Heart left ventricle (tissue), 16 donors: Measurements from ENCODE around the gene CD300LG. TPM values are rescaled to one million over a fixed set of nuclear protein-coding genes. Genes with fewer than 3 reads are reported as not detected.
A peak's percentile ranks its signal among the peaks of the same experiment; 100 is the strongest.

Experiments used
- ATAC-seq, 4 donors: fragments of 200-7000 bp; cut with Tn5 transposase; one replicate each; pipeline ENCODE4 v1.9.1; 2020 to 2022; ENCODE audit warnings: moderate library complexity in 4 of 4, mild to moderate bottlenecking in 3 of 4, moderate number of reproducible peaks in 1 of 4
- DNase-seq, 5 donors: peaks; one replicate each; pipeline ENCODE4 v3.0.0-alpha.2; 2020
- H3K27ac ChIP-seq, 12 donors: fragments of 200-600 bp; sonication (generic) in 4 of 12; one replicate each; pipeline versions ENCODE4 v1.5.0 to v1.8.0; 2016 to 2022; ENCODE audit warnings: mild to moderate bottlenecking in 2 of 12
- H3K27me3 ChIP-seq, 9 donors: fragments of 200-600 bp; sonication (generic) in 2 of 9; one replicate each; pipeline versions ENCODE4 v1.5.1 to v1.8.0; 2016 to 2022; ENCODE audit warnings: mild to moderate bottlenecking in 3 of 9
- H3K36me3 ChIP-seq, 9 donors: fragments of 200-600 bp; sonication (generic) in 2 of 9; one replicate each; pipeline versions ENCODE4 v1.5.0 to v1.8.0; 2018 to 2022; ENCODE audit warnings: mild to moderate bottlenecking in 2 of 9
- H3K4me1 ChIP-seq, 12 donors: fragments of 200-600 bp; sonication (generic) in 4 of 12; one replicate each; pipeline versions ENCODE4 v1.5.0 to v1.8.0; 2016 to 2022; ENCODE audit warnings: mild to moderate bottlenecking in 3 of 12
- H3K4me3 ChIP-seq, 12 donors: fragments of 200-600 bp; sonication (generic) in 4 of 12; one replicate each; pipeline versions ENCODE4 v1.5.0 to v1.8.0; 2017 to 2022; ENCODE audit warnings: mild to moderate bottlenecking in 9 of 12, moderate library complexity in 4 of 12
- H3K9me3 ChIP-seq, 12 donors: fragments of 200-600 bp; sonication (generic) in 4 of 12; one replicate each; pipeline versions ENCODE4 v1.5.0 to v1.8.0; 2016 to 2022; ENCODE audit warnings: mild to moderate bottlenecking in 1 of 12
- CTCF ChIP-seq, 12 donors: fragments of 200-600 bp; sonication (generic) in 4 of 12; IDR thresholded peaks; one replicate each; pipeline versions ENCODE4 v1.5.0 to v1.8.0; 2018 to 2022; ENCODE audit warnings: antibody characterized with exemption in 12 of 12, mild to moderate bottlenecking in 5 of 12
- POLR2A ChIP-seq, 2 donors: fragments of 450-650 bp; IDR thresholded peaks; one replicate each; pipeline ENCODE4 v1.6.1; 2017; ENCODE audit warnings: antibody characterized with exemption in 2 of 2, mild to moderate bottlenecking in 2 of 2, moderate library complexity in 2 of 2
- WGBS, 4 donors: extraction: QIAGEN DNeasy Blood & Tissue Kit in 2 of 4; methylation state at CpG; one replicate each; pipeline versions ENCODE4 v1.1.5 to v1.1.7; 2013 to 2018; 5-methylcytosine and 5-hydroxymethylcytosine counted together
- intact Hi-C, 10 donors: fragments of 100-400 bp; cut with DNase I; formaldehyde crosslinking; loops; one replicate each; pipeline versions ENCODE4 v1.11.1 to v1.14.2; 2022
- polyA plus RNA-seq, 2 donors: library from polyadenylated mRNA; stranded (reverse); fragments of 200-250 nt; gene quantifications; one replicate each; pipeline ENCODE4 v1.2.3, GENCODE V29; 2013
- total RNA-seq, 9 donors: library from RNA; depleted of rRNA in 2 of 9; stranded (reverse); fragments of >200 nt in 2 of 9; fragmentation: NEBNext Ultra II Directional in 3 of 9; extraction: Animal tissue kit (Norgen Biotek cat#: 25700) in 3 of 9; gene quantifications; one replicate each; pipeline versions ENCODE4 v1.1.0 to v1.2.4, GENCODE V29; 2016 to 2023
- donor health status: ischemic (EF 13 %, LVEDD 7.1; RV severe dilation, severe dysfunction).
- donor health status: healthy with polysubstance abuse.
- donor health status: DM: no; HTN: yes; CAD: no.
- donor health status: DM: no; HTN: no; CAD: no.
- donor health status: ischemic (EF 25% LVEDD 6.9; RV normal size, moderate dysfunction).
- donor health status: ischemic (EF 25% LVEDD 5.7; RV mildly dilated, moderate dysfunction).
- donor health status: healthy.
- donor health status: DM: yes; HTN: yes; CAD: no.
- donor health status: ischemic (EF 35%, LVEDD 5.7; RV mildly dilated, moderate dysfunction).
- donor health status: nonischemic (EF 11% LVEDD 7.7; RV severe dilation, severe dysfunction).
- donor health status: DM: yes; HTN: yes; CAD: no.
- donor health status: PGD.
- donor health status: ischemic (EF 29% LVEDD 5.4; RV normal size, mild dysfunction).
- donor health status: nonischemic (EF 23%, LVEDD 6.1; RV moderate dilation, normal function).

Gene CD300LG
- total and polyA plus RNA-seq, 11 donors, result 7.3 to 85.8 (median 19.9) TPM

GRCh38 chr17:43877031-43877430, 30.1 kb downstream of the CD300LG start:
- no peaks in the 10 kb centered on the region for H3K9me3 ChIP-seq
- ATAC-seq (no peak), DNase-seq (no peak)
- peak overlapping the region in 1 of 12 donors; percentile 30 for H3K27ac ChIP-seq
- intact Hi-C loops, result loop anchor here in 1 of 10 donors (10.0 kb wide), 1 partner anchor 118 kb away; no protein-coding TSS in a partner anchor
- no peak overlapping the region for H3K4me3 ChIP-seq
- no peak for TF ChIP-seq CTCF (IDR thresholded peaks at IDR 0.05)
- no peak for TF ChIP-seq POLR2A (IDR thresholded peaks at IDR 0.05)
- H3K36me3 ChIP-seq, result peaks cover 0 to 27% (median 3%) of the 10 kb centered on the region in 9 donors
- no peaks in the 10 kb centered on the region for H3K27me3 ChIP-seq
- H3K4me1 ChIP-seq, result peaks cover 0 to 42% (median 9%) of the 10 kb centered on the region in 12 donors
- WGBS, 4 donors, result 74 to 81% (median 78%) methylated on average over 6 to 7 of the region's 7 CpGs

GRCh38 chr17:43877451-43878155, 30.6 kb downstream of the CD300LG start:
- TF ChIP-seq POLR2A (IDR thresholded peaks at IDR 0.05) (no peak), CTCF (IDR thresholded peaks at IDR 0.05) (no peak)
- WGBS, 4 donors, result 94 to 99% (median 97%) methylated on average over 10 of the region's 10 CpGs
- intact Hi-C loops, result loop anchor here in 2 of 10 donors (2.0 to 10.0 kb wide), 2 partner anchors 117 kb away; no protein-coding TSS in a partner anchor
- peaks cover 0 to 30% (median 3%) of the 10 kb centered on the region in 9 donors for H3K36me3 ChIP-seq
- peak overlapping the region in 2 of 12 donors; percentile 12 to 13 for H3K27ac ChIP-seq
- no peak overlapping the region for H3K4me3 ChIP-seq
- DNase-seq (no peak), ATAC-seq (no peak)
- no peaks in the 10 kb centered on the region for H3K27me3 ChIP-seq
- H3K4me1 ChIP-seq, result peaks cover 0 to 38% (median 8%) of the 10 kb centered on the region in 12 donors
- H3K9me3 ChIP-seq, result no peaks in the 10 kb centered on the region

- H3K4me3 ChIP-seq, result no peak overlapping the region
- H3K9me3 ChIP-seq, result no peaks in the 10 kb centered on the region
- intact Hi-C loops, result loop anchor here in 2 of 10 donors (2.0 to 10.0 kb wide), 2 partner anchors 116 kb away; no protein-coding TSS in a partner anchor
- peaks cover 0 to 30% (median 3%) of the 10 kb centered on the region in 9 donors for H3K36me3 ChIP-seq
- peaks cover 0 to 29% (median 7%) of the 10 kb centered on the region in 12 donors for H3K4me1 ChIP-seq
- H3K27ac ChIP-seq, result peak overlapping the region in 3 of 12 donors; percentile 7 to 13 (median 12)
- DNase-seq (peak; percentile 58 to 87 (median 68)), ATAC-seq (peak; percentile 24 to 79 (median 74))
- WGBS, 4 donors, result 18 to 26% (median 21%) methylated on average over 12 to 13 of the region's 13 CpGs
- no peaks in the 10 kb centered on the region for H3K27me3 ChIP-seq
- TF ChIP-seq CTCF (IDR thresholded peaks at IDR 0.05) (peak in 11 of 12 donors; percentile 91 to 97 (median 95)), POLR2A (IDR thresholded peaks at IDR 0.05) (no peak)
Observed at GRCh38 chr17:43878260-43879175, 31.5 kb downstream of the CD300LG start.
